Esophagus muscularis mucosa (tissue), 3 donors: ENCODE results near the gene ZFR.
"Not testable (repeated sequence)": the region's sequence is repeated elsewhere in the genome, so short reads cannot be mapped to it uniquely, and the experiment has no call there.

Source experiments
- POLR2A ChIP-seq: fragments of 450-650 bp; IDR thresholded peaks from one replicate; pipeline ENCODE4 v1.6.1; 2017; ENCODE audit warnings: antibody characterized with exemption, moderate library complexity, mild to moderate bottlenecking, low read depth
- POLR2AphosphoS5 ChIP-seq, 2 donors: sonication (generic); formaldehyde crosslinking; IDR thresholded peaks; one replicate each; pipeline ENCODE4 v1.6.1; 2017; ENCODE audit warnings: antibody characterized with exemption in 2 of 2
- TF ChIP-seq, protein P1 (sequence below), 3 experiments: fragments of 200-600 bp in 2 of 3; fragments of 450-650 bp in 1 of 3; sonication (generic) in 2 of 3; IDR thresholded peaks; one replicate each; pipeline ENCODE4 v1.5.1; 2017 to 2019; ENCODE audit warnings: antibody characterized with exemption in 3 of 3, mild to moderate bottlenecking in 2 of 3, moderate library complexity in 1 of 3

- TF ChIP-seq POLR2A; POLR2AphosphoS5 (IDR thresholded peaks at IDR 0.05): not testable (repeated sequence)
- TF ChIP-seq, protein P1, sequence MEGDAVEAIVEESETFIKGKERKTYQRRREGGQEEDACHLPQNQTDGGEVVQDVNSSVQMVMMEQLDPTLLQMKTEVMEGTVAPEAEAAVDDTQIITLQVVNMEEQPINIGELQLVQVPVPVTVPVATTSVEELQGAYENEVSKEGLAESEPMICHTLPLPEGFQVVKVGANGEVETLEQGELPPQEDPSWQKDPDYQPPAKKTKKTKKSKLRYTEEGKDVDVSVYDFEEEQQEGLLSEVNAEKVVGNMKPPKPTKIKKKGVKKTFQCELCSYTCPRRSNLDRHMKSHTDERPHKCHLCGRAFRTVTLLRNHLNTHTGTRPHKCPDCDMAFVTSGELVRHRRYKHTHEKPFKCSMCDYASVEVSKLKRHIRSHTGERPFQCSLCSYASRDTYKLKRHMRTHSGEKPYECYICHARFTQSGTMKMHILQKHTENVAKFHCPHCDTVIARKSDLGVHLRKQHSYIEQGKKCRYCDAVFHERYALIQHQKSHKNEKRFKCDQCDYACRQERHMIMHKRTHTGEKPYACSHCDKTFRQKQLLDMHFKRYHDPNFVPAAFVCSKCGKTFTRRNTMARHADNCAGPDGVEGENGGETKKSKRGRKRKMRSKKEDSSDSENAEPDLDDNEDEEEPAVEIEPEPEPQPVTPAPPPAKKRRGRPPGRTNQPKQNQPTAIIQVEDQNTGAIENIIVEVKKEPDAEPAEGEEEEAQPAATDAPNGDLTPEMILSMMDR (IDR thresholded peaks at IDR 0.05) = not testable (repeated sequence)
Measured at GRCh38 chr5:32398754-32399153, 45.8 kb downstream of the ZFR start.
